ENCODE data around the gene CFAP74. TPM values are rescaled to one million over a fixed set of nuclear protein-coding genes. Genes with fewer than 3 reads are reported as not detected.
A peak's percentile ranks its signal among the peaks of the same experiment; 100 is the strongest.

CFAP74 gene
- total and polyA plus RNA-seq, 2 of the 4 experiments (the other 2 are of a cell fraction), result not detected

GRCh38 chr1:2043886-2044285, 40.3 kb upstream of the CFAP74 start:
- Histone ChIP-seq H2AFZ (replicated peaks; ENCODE audit: low read length, poor library complexity) (peak overlapping the region; percentile 32), H4K5ac (ENCODE audit: low read depth, low read length) (no peak overlapping the region), H3K9ac (ENCODE audit: low read depth, low read length) (no peak overlapping the region), H3K23ac (ENCODE audit: low read depth, low read length) (no peak overlapping the region), H2BK5ac (ENCODE audit: low read depth, low read length, poor library complexity, severe bottlenecking) (no peak overlapping the region), H3K36me3 (ENCODE audit: control insufficient read depth, insufficient read depth, low read length) (no peaks in the 10 kb centered on the region), H4K20me1 (ENCODE audit: insufficient read depth, low read length) (no peaks in the 10 kb centered on the region; the same call in 1 of the 2 replicates), H3K4me1 (ENCODE audit: control insufficient read depth, insufficient read depth, low read length) (peaks cover 2% of the 10 kb centered on the region; the same call in 1 of the 2 replicates), H3K18ac (ENCODE audit: low read depth, low read length) (no peak overlapping the region), H2AK9ac (replicated peaks; ENCODE audit: low read depth, low read length, poor library complexity) (no peak overlapping the region), H3K27ac (ENCODE audit: insufficient read depth, low read length) (no peak overlapping the region), H2BK120ac (ENCODE audit: low read depth, low read length) (no peak overlapping the region), H4K8ac (ENCODE audit: low read depth in 2 of 2, low read length in 2 of 2) (no peak overlapping the region), H3K4ac (ENCODE audit: low read depth, low read length) (no peak overlapping the region), H2AK5ac (ENCODE audit: low read depth, low read length) (no peak overlapping the region), H3K9me3 (ENCODE audit: control insufficient read depth, insufficient read depth, low read length) (no peaks in the 10 kb centered on the region), H3K79me1 (ENCODE audit: low read depth in 1 of 2, low read length in 2 of 2) (no peaks in the 10 kb centered on the region), H3K4me2 (ENCODE audit: low read depth, low read length) (no peak overlapping the region), H3K56ac (ENCODE audit: extremely low read depth, insufficient read depth, low read length) (no peak overlapping the region), H4K91ac (ENCODE audit: insufficient read depth, low read depth, low read length) (no peak overlapping the region), H3K4me3 (ENCODE audit: insufficient read depth, low read depth, low read length) (no peak overlapping the region), H3K9me1 (ENCODE audit: insufficient read depth, low read length) (no peaks in the 10 kb centered on the region), H2BK15ac (ENCODE audit: low read depth, low read length) (no peak overlapping the region), H3K14ac (replicated peaks; ENCODE audit: low read depth, low read length) (no peak overlapping the region), H3K27me3 (ENCODE audit: control insufficient read depth, insufficient read depth, low read length) (peaks cover 43% of the 10 kb centered on the region), H2BK20ac (ENCODE audit: low read depth, low read length) (no peak overlapping the region)
- dilution Hi-C loops (cut with HindIII; ENCODE audit: low sequenced_read_pairs, unreplicated experiment), result no loop called here
- ChIA-PET POLR2A (ENCODE audit: unreplicated experiment) (no interaction called here), CTCF (interaction anchor here (0.6 to 2.4 kb wide), 7 partner anchors 18 to 190 kb away, joined by 3 to 10 read pairs (median 5); partner anchors contain the start of gene CFAP74)
- BruUV-seq (replicated peaks), result no TSS peak
- WGBS, 2 experiments (ENCODE audit: extremely low coverage in 2 of 2, insufficient read length in 1 of 2), result 100% methylated on average over 3 of the region's 4 CpGs; no CpG with 5 or more reads in 1 of the 2 experiments
- in situ Hi-C loops (cut with MboI; ENCODE audit: low sequenced_read_pairs), result loop anchor here (10.0 kb wide), 1 partner anchor 89 kb away; no protein-coding TSS in a partner anchor
- intact Hi-C loops (cut with micrococcal nuclease), result no loop called here
- DNase-seq, result no peak
- ATAC-seq (ENCODE audit: low read depth), result no peak
- TF ChIP-seq NFE2L2 (IDR thresholded peaks at IDR 0.05; ENCODE audit: low read depth, low read length), result no peak
- no peak for TF ChIP-seq POLR2A (IDR thresholded peaks at IDR 0.05; ENCODE audit: low read depth, low read length)
- no peak for TF ChIP-seq FOS (IDR thresholded peaks at IDR 0.05; ENCODE audit: low read depth, low read length)
- no peak for TF ChIP-seq MXI1 (IDR thresholded peaks at IDR 0.05; ENCODE audit: borderline replicate concordance, low read depth, low read length)
- no peak for TF ChIP-seq USF2 (IDR thresholded peaks at IDR 0.05; ENCODE audit: low read depth, low read length)
- no peak for TF ChIP-seq MAFK (IDR thresholded peaks at IDR 0.05; ENCODE audit: low read depth, low read length)
- no peak for TF ChIP-seq RAD21 (IDR thresholded peaks at IDR 0.05; ENCODE audit: low read length)
